ENCODE data around the gene LACC1.

LACC1 gene

DNA sequence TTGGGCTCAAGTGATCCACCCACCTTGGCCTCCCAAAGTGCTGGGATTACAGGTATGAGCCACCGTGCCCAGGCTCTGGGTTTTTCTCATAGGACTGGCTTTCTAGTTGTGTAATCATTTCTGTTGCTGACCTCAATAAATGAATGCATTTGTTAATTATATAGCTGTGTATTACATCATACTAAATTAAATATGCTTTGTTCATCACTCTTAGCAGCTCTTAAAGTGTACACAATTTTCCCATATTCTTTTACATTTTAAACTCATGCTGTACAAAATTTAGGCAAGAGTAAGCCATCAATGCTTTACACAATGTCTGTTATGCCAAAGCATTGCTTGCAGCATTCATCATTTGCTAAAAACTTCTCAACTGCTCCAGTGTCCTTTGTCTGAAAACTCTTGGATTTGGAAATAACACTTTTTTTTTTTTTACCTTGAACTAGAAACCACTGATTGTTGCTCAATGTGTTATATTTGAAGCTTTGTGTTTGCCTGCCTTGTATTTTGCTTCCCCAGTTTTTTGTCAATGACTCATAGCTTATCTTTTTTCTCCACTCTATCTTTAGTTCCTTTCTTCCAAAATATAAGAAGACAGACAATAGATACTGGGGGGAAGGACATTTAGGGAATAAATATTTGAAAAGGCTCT lies 31.6 kb upstream of the LACC1 start:
- ChIA-PET POLR2A (no interaction called here), CTCF (interaction anchor here (0.9 to 2.1 kb wide), 3 partner anchors 13 to 1253 kb away, joined by 3 to 9 read pairs (median 5); no protein-coding TSS in a partner anchor)
- no peak for DNase-seq (ENCODE audit: extremely low spot score)
- TF ChIP-seq, protein P1, sequence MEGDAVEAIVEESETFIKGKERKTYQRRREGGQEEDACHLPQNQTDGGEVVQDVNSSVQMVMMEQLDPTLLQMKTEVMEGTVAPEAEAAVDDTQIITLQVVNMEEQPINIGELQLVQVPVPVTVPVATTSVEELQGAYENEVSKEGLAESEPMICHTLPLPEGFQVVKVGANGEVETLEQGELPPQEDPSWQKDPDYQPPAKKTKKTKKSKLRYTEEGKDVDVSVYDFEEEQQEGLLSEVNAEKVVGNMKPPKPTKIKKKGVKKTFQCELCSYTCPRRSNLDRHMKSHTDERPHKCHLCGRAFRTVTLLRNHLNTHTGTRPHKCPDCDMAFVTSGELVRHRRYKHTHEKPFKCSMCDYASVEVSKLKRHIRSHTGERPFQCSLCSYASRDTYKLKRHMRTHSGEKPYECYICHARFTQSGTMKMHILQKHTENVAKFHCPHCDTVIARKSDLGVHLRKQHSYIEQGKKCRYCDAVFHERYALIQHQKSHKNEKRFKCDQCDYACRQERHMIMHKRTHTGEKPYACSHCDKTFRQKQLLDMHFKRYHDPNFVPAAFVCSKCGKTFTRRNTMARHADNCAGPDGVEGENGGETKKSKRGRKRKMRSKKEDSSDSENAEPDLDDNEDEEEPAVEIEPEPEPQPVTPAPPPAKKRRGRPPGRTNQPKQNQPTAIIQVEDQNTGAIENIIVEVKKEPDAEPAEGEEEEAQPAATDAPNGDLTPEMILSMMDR (IDR thresholded peaks at IDR 0.05; ENCODE audit: control extremely low read depth, extremely low read depth, low read depth, missing control alignments) = no peak

GRCh38 chr13:43850873-43851272 lies 28.8 kb upstream of the LACC1 start:
- TF ChIP-seq, protein P1 (IDR thresholded peaks at IDR 0.05; ENCODE audit: control extremely low read depth, extremely low read depth, low read depth, missing control alignments) = no peak
- POLR2A ChIA-PET = no interaction called here
- CTCF ChIA-PET = no interaction called here
- no peak for DNase-seq (ENCODE audit: extremely low spot score)

DNA sequence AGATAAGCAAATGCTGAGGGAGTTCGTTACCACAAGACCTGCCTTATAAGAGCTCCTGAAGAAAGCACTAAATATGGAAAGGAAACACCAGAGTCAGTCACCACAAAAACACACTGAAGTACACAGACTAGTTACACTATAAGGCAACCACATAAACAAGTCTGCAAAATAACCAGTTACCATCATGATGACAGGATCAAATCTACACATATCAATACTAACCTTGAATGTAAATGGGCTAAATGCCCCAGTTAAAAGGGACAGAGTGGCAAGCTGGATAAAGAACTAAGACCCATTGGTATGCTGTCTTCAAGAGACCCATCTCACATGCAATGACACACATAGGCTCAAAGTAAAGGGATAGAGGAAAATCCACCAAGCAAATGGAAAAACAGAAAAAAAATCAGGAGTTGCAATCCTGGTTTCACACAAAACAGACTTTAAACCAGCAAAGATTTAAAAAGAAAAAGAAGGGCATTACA lies 26.7 kb upstream of the LACC1 start:
- TF ChIP-seq, protein P1 (IDR thresholded peaks at IDR 0.05; ENCODE audit: control extremely low read depth, extremely low read depth, low read depth, missing control alignments) = no peak
- ChIA-PET POLR2A (no interaction called here), CTCF (interaction anchor here (1.5 to 1.6 kb wide), 2 partner anchors 8 to 14 kb away, joined by 3 to 4 read pairs; no protein-coding TSS in a partner anchor)
- DNase-seq (ENCODE audit: extremely low spot score) = no peak

GRCh38 chr13:43861863-43862262 lies 17.8 kb upstream of the LACC1 start:
- CTCF ChIA-PET = interaction anchor here (1.0 to 1.9 kb wide), 3 partner anchors 10 to 14 kb away, joined by 3 to 5 read pairs (median 4); no protein-coding TSS in a partner anchor
- no peak for DNase-seq (ENCODE audit: extremely low spot score)
- TF ChIP-seq, protein P1 (IDR thresholded peaks at IDR 0.05; ENCODE audit: control extremely low read depth, extremely low read depth, low read depth, missing control alignments) = no peak
- POLR2A ChIA-PET = no interaction called here

- DNase-seq (ENCODE audit: extremely low spot score) = no peak
- POLR2A ChIA-PET = no interaction called here
- CTCF ChIA-PET = no interaction called here
- TF ChIP-seq, protein P1 (IDR thresholded peaks at IDR 0.05; ENCODE audit: control extremely low read depth, extremely low read depth, low read depth, missing control alignments) = no peak
Observed at GRCh38 chr13:43864921-43865320, 14.8 kb upstream of the LACC1 start.

- TF ChIP-seq, protein P1 (IDR thresholded peaks at IDR 0.05; ENCODE audit: control extremely low read depth, extremely low read depth, low read depth, missing control alignments) = no peak
- ChIA-PET POLR2A (no interaction called here), CTCF (no interaction called here)
- no peak for DNase-seq (ENCODE audit: extremely low spot score)
Observed at GRCh38 chr13:43865892-43866291, 13.8 kb upstream of the LACC1 start.
